ENCODE data around the gene NKAPD1.

GRCh38 chr11:112029460-112029859 is 44.6 kb upstream of the NKAPD1 start:
- no peak for TF ChIP-seq CTCF (IDR thresholded peaks at IDR 0.05)
- TF ChIP-seq POLR2A (IDR thresholded peaks at IDR 0.05), result no peak
